Neuronal stem cell (in vitro differentiated cells): ENCODE measurements around the gene TBPL2.

Experiments used
- DNase-seq: peaks from one replicate; pipeline ENCODE4 v3.0.0-alpha.2; 2013; ENCODE audit warnings: low spot score
- H2AFZ ChIP-seq: one replicate; pipeline ENCODE4 v1.6.1; 2013; ENCODE audit warnings: mild to moderate bottlenecking, low read length, inconsistent platforms
- H2AK5ac ChIP-seq: 2 replicates; pipeline ENCODE4 v1.6.1; 2013; ENCODE audit warnings: low read depth, mild to moderate bottlenecking, inconsistent platforms, low read length, moderate library complexity, mixed read lengths
- H2BK120ac ChIP-seq: 2 replicates; pipeline ENCODE4 v1.6.1; 2013; ENCODE audit warnings: low read depth, mild to moderate bottlenecking, inconsistent platforms, low read length, moderate library complexity, mixed read lengths
- H2BK12ac ChIP-seq: one replicate; pipeline ENCODE4 v1.6.1; 2013; ENCODE audit warnings: low read length, inconsistent platforms
- H2BK15ac ChIP-seq: 2 replicates; pipeline ENCODE4 v1.6.1; 2013; ENCODE audit warnings: mild to moderate bottlenecking, low read length, inconsistent platforms, mixed read lengths
- H2BK5ac ChIP-seq: one replicate; pipeline ENCODE4 v1.6.1; 2013; ENCODE audit warnings: inconsistent platforms, mild to moderate bottlenecking, low read length, moderate library complexity
- H3K14ac ChIP-seq: one replicate; pipeline ENCODE4 v1.6.1; 2013; ENCODE audit warnings: low read length, inconsistent platforms
- H3K18ac ChIP-seq: 2 replicates; pipeline ENCODE4 v1.6.1; 2013; ENCODE audit warnings: low read length, inconsistent platforms
- H3K23ac ChIP-seq: 2 replicates; pipeline ENCODE4 v1.6.1; 2013; ENCODE audit warnings: low read depth, mild to moderate bottlenecking, mixed read lengths, low read length, inconsistent platforms; ENCODE audit not compliant: poor library complexity
- H3K27ac ChIP-seq: replicated peaks from 3 replicates; pipeline ENCODE4 v1.5.1; 2013; ENCODE audit warnings: low read length, inconsistent platforms
- H3K27me3 ChIP-seq, 3 experiments: 2 replicates each; pipeline ENCODE4 v1.6.1; 2013; ENCODE audit warnings: low read length in 3 of 3, mild to moderate bottlenecking in 2 of 3, inconsistent platforms in 1 of 3, low read depth in 1 of 3, mixed read lengths in 1 of 3, moderate library complexity in 1 of 3; ENCODE audit not compliant: control insufficient read depth in 3 of 3, insufficient read depth in 3 of 3
- H3K36me3 ChIP-seq, 2 donors: replicated peaks in 1 of 2; 2 replicates each; pipeline ENCODE4 v1.6.1; 2013; ENCODE audit warnings: low read length in 2 of 2; ENCODE audit not compliant: control insufficient read depth in 2 of 2, insufficient read depth in 2 of 2
- H3K4ac ChIP-seq: 2 replicates; pipeline ENCODE4 v1.6.1; 2013; ENCODE audit warnings: inconsistent platforms, mild to moderate bottlenecking, low read length, moderate library complexity
- H3K4me1 ChIP-seq, 2 donors: 1 replicate in 1 of 2; 2 replicates in 1 of 2; pipeline ENCODE4 v1.6.1; 2013; ENCODE audit warnings: low read length in 2 of 2, low read depth in 1 of 2; ENCODE audit not compliant: control insufficient read depth in 2 of 2, insufficient read depth in 1 of 2
- H3K4me2 ChIP-seq: one replicate; pipeline ENCODE4 v1.6.1; 2013; ENCODE audit warnings: mild to moderate bottlenecking, low read length, inconsistent platforms; ENCODE audit not compliant: insufficient read depth, poor library complexity, severe bottlenecking
- H3K4me3 ChIP-seq, 2 donors: 2 replicates each; pipeline ENCODE4 v1.5.1; 2013; ENCODE audit warnings: low read length in 2 of 2, mild to moderate bottlenecking in 2 of 2, inconsistent platforms in 1 of 2, moderate library complexity in 1 of 2
- H3K79me1 ChIP-seq: one replicate; pipeline ENCODE4 v1.6.1; 2013; ENCODE audit warnings: low read depth, mild to moderate bottlenecking, inconsistent platforms, low read length, moderate library complexity
- H3K9ac ChIP-seq: one replicate; pipeline ENCODE4 v1.6.1; 2013; ENCODE audit warnings: mild to moderate bottlenecking, low read depth, low read length, inconsistent platforms; ENCODE audit not compliant: poor library complexity
- H3K9me3 ChIP-seq, 2 donors: replicated peaks in 1 of 2; 2 replicates each; pipeline versions ENCODE3 to v1.6.1; 2013; ENCODE audit warnings: low read length in 2 of 2, mild to moderate bottlenecking in 2 of 2, inconsistent platforms in 1 of 2, low read depth in 1 of 2, mixed read lengths in 1 of 2, moderate library complexity in 1 of 2; ENCODE audit not compliant: control insufficient read depth in 2 of 2, insufficient read depth in 1 of 2
- H4K8ac ChIP-seq: one replicate; pipeline ENCODE4 v1.6.1; 2013; ENCODE audit warnings: low read depth, mild to moderate bottlenecking, inconsistent platforms, low read length, moderate library complexity
- H4K91ac ChIP-seq: one replicate; pipeline ENCODE4 v1.6.1; 2013; ENCODE audit warnings: low read length, low read depth, mild to moderate bottlenecking, inconsistent platforms; ENCODE audit not compliant: poor library complexity
- WGBS, 2 donors: extraction: QIAGEN DNeasy Blood & Tissue Kit; methylation state at CpG; one replicate each; pipeline ENCODE4 v1.1.7; 2013; ENCODE audit warnings: missing lambda C conversion rate in 2 of 2, mixed read lengths in 1 of 2; ENCODE audit not compliant: insufficient read length in 2 of 2, insufficient replicate concordance in 1 of 2; ENCODE audit errors: extremely low coverage in 2 of 2; 5-methylcytosine and 5-hydroxymethylcytosine counted together

TBPL2 gene

GRCh38 chr14:55398679-55399078, 41.7 kb downstream of the TBPL2 start:
- Histone ChIP-seq H4K91ac (no peak overlapping the region), H3K4me3 (no peak overlapping the region), H2BK120ac (no peak overlapping the region), H3K27ac (no peak overlapping the region), H2BK5ac (no peak overlapping the region), H4K8ac (no peak overlapping the region), H3K9me3 (no peaks in the 10 kb centered on the region), H2BK15ac (no peak overlapping the region), H3K18ac (no peak overlapping the region), H3K4me1 (no peaks in the 10 kb centered on the region), H2AK5ac (no peak overlapping the region), H2BK12ac (no peak overlapping the region), H3K23ac (no peak overlapping the region), H3K79me1 (peaks cover 7% of the 10 kb centered on the region), H3K9ac (no peak overlapping the region), H3K27me3 (no peaks in the 10 kb centered on the region), H3K36me3 (peaks cover 0 to 16% of the 10 kb centered on the region in 2 donors), H3K4ac (no peak overlapping the region), H3K14ac (no peak overlapping the region), H3K4me2 (no peak overlapping the region), H2AFZ (no peak overlapping the region)
- no CpG with 5 or more reads among the region's 5 CpGs for WGBS, 2 donors
- no peak for DNase-seq

- WGBS, 2 donors, result no CpG with 5 or more reads among the region's 4 CpGs
- Histone ChIP-seq H2BK15ac (no peak overlapping the region), H2AFZ (no peak overlapping the region), H3K36me3 (peaks cover 4 to 52% of the 10 kb centered on the region in 2 donors), H3K14ac (no peak overlapping the region), H3K4ac (no peak overlapping the region), H3K27ac (no peak overlapping the region), H3K23ac (no peak overlapping the region), H4K8ac (no peak overlapping the region), H3K4me2 (no peak overlapping the region), H2BK5ac (no peak overlapping the region), H3K4me3 (no peak overlapping the region), H4K91ac (no peak overlapping the region), H3K4me1 (no peaks in the 10 kb centered on the region), H2BK12ac (no peak overlapping the region), H2AK5ac (no peak overlapping the region), H3K27me3 (no peaks in the 10 kb centered on the region), H3K9ac (no peak overlapping the region), H3K79me1 (no peaks in the 10 kb centered on the region), H2BK120ac (no peak overlapping the region), H3K18ac (no peak overlapping the region), H3K9me3 (no peaks in the 10 kb centered on the region)
- no peak for DNase-seq
Measured at GRCh38 chr14:55389330-55389729, 51.1 kb downstream of the TBPL2 start.

- no peak overlapping the region for H3K4me3 ChIP-seq
- no peak overlapping the region for H3K14ac ChIP-seq
- no peaks in the 10 kb centered on the region for H3K27me3 ChIP-seq
- no peaks in the 10 kb centered on the region for H3K9me3 ChIP-seq
- H2AK5ac ChIP-seq, result no peak overlapping the region
- no peak overlapping the region for H3K4me2 ChIP-seq
- no peak overlapping the region for H3K27ac ChIP-seq
- no peak overlapping the region for H4K91ac ChIP-seq
- no peak overlapping the region for H2AFZ ChIP-seq
- H3K79me1 ChIP-seq, result no peaks in the 10 kb centered on the region
- H3K23ac ChIP-seq, result no peak overlapping the region
- no peak overlapping the region for H2BK120ac ChIP-seq
- no peak overlapping the region for H3K4ac ChIP-seq
- no peak overlapping the region for H4K8ac ChIP-seq
- no peaks in the 10 kb centered on the region for H3K4me1 ChIP-seq
- no peak overlapping the region for H2BK12ac ChIP-seq
- H2BK15ac ChIP-seq, result no peak overlapping the region
- H3K9ac ChIP-seq, result no peak overlapping the region
- peaks cover 6 to 51% of the 10 kb centered on the region in 2 donors for H3K36me3 ChIP-seq
- H3K18ac ChIP-seq, result no peak overlapping the region
- H2BK5ac ChIP-seq, result no peak overlapping the region
- no peak for DNase-seq
Measured at GRCh38 chr14:55388160-55388559, 52.3 kb downstream of the TBPL2 start.

- H3K4ac ChIP-seq, result no peak overlapping the region
- H3K9me3 ChIP-seq, result no peaks in the 10 kb centered on the region
- no peak overlapping the region for H4K91ac ChIP-seq
- no peak overlapping the region for H2AFZ ChIP-seq
- H3K9ac ChIP-seq, result no peak overlapping the region
- no peak overlapping the region for H3K4me2 ChIP-seq
- no peak overlapping the region for H3K27ac ChIP-seq
- H2BK120ac ChIP-seq, result no peak overlapping the region
- WGBS, 2 donors, result no CpG with 5 or more reads among the region's 4 CpGs
- H3K4me1 ChIP-seq, result no peaks in the 10 kb centered on the region
- H2BK12ac ChIP-seq, result no peak overlapping the region
- no peak overlapping the region for H3K18ac ChIP-seq
- no peak overlapping the region for H4K8ac ChIP-seq
- no peaks in the 10 kb centered on the region for H3K79me1 ChIP-seq
- no peak overlapping the region for H3K23ac ChIP-seq
- H3K27me3 ChIP-seq, result no peaks in the 10 kb centered on the region
- no peak overlapping the region for H2BK15ac ChIP-seq
- no peak overlapping the region for H3K4me3 ChIP-seq
- H2BK5ac ChIP-seq, result no peak overlapping the region
- DNase-seq, result no peak
- H3K14ac ChIP-seq, result no peak overlapping the region
- H2AK5ac ChIP-seq, result no peak overlapping the region
- H3K36me3 ChIP-seq, result peaks cover 8 to 61% of the 10 kb centered on the region in 2 donors
Measured at GRCh38 chr14:55387121-55387520, 53.3 kb downstream of the TBPL2 start.
